Measurements from ENCODE around the gene SELL.
"Not testable (repeated sequence)": the region's sequence is repeated elsewhere in the genome, so short reads cannot be mapped to it uniquely, and the experiment has no call there.

Gene SELL

DNA sequence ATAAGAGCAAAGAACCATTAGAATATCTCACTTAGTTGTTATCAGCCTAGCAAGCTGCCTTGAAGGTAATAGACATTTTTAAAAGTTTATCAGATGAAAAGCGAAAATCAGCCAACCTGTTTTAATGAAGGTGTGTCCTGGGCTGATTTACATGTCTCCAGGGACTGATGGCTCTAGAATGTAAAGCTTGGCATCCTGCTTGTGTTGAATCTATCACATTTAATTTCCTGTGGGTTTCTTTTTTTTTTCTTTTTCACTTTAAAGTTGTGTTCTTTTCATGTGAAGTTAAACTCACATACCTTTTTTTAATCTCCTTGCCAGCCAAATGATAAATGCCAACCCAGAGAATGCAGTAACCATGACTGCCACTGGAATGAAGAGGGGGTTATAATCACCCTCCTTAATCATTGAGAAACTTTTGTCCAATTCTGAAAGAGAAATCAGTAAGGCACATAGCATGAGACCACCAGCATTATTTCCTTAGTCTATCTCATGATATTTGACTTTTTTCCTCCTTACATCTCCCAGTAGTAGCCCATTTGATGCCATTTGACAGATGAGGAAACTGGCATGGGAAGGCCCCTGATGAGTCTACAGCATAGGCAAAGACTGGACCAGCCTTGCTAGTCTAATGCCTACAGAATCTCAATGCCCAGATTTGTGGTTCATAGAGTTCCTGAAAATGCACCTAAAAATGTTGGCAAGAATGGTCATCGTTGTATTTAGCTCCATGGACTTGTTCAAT is 10.0 kb downstream of the SELL start:
- DNase-seq = no peak

DNA sequence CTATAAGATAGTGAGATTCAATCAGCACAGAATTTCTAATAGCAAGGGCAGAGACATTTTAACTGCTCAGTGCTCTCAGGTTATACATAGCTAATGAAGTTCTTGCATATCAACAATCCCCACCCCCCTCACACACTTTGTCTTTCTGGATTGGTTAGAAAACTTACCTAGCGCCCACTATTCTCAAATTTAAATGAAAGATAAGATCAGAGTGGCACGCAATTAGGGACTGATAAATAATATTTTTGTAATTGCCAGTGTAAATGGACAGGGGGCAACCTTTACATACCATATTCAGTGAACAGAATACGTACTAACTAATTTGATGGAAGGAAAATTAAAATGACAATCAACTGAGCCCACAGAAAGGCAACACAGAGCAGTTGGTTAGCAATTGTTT is 11.7 kb downstream of the SELL start:
- no peak for DNase-seq

DNA sequence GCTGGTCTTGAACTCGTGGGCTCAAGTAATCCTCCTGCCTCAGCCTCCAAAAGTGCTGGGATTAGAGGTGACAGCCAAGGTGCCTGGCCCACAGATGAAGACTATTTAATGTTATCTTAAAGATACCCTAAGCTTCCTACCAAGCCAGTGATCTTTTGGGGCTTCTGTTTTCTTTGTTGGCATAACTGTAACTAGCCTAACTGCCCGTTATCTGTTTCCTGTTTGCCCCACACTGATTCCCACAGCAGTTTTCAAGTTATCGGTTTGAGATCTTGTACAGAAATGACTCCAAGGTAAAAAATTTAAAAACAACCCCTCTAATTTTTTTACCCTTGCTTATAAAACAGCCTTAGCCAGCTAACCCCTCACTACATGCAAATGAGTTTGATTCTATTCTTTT is 12.4 kb downstream of the SELL start:
- no peak for DNase-seq

DNA sequence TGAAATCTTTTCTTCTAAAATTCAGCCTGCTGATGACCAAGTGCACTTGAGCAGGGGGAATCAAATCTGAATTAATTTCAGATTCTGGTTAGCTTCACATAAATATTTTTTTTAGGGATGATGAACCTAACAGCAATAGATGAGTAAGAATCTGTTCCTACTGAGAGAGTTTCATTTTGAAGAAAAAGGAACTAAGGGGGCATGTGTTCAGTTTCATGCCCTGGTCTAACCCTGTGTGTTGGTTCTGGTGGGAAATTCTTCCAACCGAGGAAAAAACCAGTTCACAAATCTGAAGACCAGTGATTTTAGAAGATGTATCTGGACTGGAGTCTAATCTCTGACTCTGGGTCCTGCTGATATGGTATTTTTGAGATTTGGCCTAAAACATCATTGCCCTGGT is 13.7 kb downstream of the SELL start:
- no peak for DNase-seq

DNA sequence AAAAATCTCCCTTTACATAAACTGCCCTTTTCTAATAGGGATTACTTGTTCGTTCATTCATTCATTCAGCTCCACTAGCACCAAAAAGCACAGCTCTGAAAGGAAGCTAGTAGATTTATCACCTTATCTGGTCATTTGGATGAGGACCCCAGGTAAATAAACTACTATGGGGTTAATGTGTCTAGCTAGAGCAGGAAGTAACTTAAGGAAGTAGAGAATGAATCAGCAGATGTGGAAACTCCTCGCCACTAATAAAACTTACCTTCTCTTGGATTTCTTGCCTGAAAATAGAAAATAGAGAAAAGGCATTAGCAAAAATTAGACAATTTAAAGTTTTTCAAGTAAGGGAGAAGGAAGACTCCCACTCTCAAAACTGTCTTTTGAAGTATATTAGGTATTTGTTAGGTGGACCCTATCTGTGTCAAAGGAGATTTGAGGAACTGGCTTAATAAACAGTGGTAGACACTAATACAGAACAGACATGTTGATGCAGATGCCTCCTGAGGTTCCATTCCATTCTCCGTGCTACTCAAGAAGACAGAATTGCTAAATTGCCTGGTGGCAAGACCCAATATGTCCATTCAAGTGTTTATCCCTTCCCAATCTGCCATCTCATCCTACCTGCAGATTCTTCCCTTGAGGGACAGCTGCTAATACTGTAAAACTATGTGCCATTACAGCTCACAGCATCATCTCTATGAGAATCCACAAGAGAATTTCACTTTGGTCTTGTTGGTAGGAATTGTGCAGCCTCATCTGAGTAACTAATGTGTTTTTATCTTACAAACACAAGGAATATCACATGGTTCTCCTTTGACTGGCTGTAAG is 14.9 kb downstream of the SELL start:
- DNase-seq = no peak

DNA sequence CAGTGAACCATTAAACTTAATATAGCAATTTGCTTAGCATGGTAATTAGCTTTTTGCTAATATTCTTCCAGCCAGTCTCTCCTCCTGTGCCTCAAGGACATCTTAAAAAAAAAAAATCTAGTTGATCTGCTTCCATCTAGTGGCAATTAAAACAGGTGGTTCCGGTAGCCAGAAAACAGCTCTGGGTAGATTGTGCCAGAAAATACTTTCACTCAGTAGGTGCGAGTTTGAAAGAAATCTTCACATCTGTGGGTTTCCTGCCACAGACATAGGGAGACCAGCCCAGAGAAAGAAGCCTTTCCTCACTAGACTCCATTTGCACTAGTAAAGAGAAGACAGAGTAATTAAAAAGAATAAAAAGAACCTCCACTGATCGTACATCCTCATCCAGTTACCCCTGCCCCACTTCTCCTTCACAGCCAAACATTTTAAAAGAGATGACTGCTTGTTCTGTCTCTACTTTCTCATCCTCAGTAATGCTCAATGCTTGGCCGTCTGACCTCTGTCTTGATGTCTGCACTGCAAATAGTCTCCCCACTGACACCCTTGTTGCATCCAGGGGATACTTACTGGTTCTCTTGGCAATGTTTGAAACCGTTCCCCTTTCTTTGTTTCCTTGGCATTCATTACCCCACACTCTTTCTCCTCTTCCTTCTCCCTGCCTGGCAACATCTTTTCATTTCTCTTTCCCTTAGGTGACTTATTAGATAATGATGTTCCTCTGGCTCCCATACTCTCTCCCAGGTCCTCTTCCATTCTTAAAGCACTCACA is 16.9 kb downstream of the SELL start:
- no peak for DNase-seq

DNA sequence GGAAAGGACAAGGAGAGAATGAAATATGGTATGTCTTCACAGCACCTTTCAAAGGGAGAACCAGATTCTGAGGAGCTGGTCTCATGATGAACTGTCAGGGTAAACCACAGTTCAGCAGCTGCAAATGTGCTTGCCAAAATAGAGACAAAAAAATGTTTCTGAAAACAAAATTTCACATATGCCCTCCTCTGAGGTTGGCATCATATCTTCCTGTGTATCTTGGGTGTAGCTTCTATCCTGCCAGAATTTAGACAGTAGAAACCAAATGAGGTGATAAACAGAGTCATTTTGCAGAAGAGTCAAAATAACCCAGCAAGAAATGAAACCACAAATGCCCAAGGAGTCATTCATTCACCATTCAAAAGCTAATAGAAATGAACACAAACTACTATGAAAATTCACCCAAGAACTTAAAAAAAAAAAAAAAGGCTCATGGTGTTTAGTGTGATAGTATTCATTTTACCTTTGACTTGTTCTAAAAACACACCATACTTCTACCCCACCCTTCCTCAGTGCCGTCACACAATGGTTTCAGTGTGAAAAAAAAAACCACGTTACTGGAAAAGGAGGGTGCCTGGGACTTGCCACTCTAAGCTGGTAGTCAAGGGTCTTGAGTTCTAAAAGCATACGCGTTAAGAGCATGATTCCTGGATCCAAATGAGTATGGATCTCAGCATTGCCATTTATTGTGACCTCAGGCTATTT is 18.5 kb downstream of the SELL start:
- no peak for DNase-seq

DNA sequence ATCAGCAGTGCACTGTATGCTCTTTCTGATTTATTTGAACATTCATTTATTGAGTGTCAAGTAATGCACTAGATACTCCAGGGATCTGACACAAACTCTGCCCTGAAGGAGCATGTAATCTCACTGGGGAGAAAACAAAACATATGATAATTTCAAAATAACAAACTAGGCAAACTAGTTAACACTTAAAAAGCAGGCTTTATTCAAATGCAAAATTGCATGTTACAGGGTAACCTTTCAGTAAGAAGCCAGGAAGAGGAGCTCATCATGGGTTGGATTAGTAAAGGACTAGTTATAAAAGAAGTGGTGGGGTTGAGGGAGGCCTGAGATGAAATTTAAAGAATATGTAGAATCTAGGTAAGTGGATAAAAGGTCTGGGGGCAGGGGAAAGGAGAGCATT is 20.9 kb downstream of the SELL start:
- DNase-seq = no peak

DNA sequence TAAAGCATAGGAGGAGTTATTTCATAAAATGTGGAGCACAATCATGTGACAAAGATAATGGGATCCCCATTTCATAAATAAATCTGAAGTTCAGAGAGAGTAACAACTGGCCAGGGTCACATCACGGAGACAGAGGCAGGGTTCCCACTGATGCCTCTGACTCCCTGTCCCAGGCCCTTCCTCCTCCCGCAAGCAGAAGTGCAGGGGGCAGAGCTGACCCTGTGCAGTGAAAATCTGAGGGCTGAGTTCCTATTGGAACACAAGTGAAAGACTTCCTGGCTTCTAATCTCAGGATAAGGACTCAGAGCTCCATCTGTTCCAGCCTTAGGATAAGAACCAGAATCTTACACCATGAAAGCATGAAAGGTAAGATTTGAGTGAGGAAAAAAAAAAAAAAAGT is 22.0 kb downstream of the SELL start:
- no peak for DNase-seq

DNA sequence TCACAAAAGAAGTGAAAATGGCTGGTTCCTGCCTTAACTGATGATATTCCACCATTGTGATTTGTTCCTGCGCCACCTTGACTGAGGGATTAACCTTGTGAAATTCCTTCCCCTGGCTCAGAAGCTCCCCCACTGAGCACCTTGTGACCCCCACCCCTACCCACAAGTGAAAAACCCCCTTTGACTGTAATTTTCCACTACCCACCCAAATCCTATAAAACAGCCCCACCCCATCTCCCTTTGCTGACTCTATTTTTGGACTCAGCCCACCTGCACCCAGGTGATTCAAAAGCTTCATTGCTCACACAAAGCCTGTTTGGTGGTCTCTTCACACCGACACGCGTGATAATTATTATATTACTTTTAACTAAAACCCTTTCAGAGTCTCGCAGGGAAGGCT is 23.0 kb downstream of the SELL start:
- DNase-seq = not testable (repeated sequence)

DNA sequence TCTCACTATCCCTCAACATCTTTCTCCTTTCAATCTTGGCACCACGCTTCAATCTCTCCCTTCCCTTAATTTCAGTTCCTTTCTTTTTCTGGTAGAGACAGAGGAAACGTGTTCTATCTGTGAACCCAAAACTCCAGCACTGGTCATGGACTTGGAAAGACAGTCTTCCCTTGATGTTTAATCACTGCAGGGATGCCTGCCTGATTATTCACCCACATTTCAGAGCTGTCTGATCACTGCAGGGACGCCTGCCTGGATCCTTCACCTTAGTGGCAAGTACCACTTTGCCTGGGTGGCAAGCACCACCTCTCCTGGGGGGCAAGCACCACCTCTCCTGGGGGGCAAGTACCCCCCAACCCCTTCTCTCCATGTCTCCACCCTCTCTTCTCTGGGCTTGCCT is 27.8 kb downstream of the SELL start:
- DNase-seq = no peak

DNA sequence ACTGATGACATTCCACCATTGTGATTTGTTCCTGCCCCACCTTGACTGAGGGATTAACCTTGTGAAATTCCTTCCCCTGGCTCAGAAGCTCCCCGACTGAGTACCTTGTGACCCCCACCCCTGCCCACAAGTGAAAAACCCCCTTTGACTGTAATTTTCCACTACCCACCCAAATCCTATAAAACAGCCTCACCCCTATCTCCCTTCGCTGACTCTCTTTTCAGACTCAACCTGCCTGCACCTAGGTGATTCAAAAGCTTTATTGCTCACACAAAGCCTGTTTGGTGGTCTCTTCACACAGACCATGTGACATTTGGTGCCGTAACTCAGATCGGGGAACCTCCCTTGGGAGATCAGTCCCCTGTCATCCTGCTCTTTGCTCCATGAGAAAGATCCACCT is 28.3 kb downstream of the SELL start:
- DNase-seq = not testable (repeated sequence)

DNA sequence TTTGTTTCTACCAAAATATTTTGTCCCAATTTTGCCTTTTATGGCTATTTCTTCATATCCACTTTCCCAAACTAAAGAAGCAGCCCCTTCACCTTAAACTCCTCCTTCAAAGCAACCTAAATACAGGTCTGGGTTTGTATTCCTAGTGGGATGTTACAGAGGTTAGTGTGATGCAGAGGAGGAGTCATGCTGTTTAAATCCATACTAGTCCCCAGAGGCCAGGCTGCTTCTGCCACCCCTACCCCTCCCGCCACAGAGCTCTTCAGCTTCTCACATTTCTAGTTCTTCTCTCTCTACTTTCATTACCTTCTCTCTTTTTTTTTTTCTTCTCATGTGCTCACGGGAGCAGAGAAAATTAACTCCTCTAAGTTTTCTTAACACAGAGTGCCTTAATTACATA is 29.3 kb downstream of the SELL start:
- DNase-seq = no peak

DNA sequence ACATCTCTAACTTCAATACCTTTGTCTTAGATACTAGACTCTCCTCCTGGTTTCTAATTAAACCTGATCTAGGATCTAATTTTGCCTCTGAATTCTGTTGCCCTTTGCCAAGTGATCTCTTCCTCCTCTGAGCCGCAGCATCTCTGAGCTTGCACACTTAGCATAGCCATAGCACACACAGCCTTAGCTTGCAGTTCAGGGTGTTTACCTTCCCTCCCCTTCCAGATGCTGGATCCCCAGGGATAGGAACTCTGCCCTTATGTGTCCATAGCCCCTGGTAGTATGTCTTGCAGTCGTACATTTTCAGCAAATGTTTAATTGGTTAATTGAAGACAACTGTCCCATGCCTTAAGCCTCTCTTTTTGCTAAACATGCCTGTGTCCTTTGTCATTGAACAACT is 30.3 kb downstream of the SELL start:
- no peak for DNase-seq

DNA sequence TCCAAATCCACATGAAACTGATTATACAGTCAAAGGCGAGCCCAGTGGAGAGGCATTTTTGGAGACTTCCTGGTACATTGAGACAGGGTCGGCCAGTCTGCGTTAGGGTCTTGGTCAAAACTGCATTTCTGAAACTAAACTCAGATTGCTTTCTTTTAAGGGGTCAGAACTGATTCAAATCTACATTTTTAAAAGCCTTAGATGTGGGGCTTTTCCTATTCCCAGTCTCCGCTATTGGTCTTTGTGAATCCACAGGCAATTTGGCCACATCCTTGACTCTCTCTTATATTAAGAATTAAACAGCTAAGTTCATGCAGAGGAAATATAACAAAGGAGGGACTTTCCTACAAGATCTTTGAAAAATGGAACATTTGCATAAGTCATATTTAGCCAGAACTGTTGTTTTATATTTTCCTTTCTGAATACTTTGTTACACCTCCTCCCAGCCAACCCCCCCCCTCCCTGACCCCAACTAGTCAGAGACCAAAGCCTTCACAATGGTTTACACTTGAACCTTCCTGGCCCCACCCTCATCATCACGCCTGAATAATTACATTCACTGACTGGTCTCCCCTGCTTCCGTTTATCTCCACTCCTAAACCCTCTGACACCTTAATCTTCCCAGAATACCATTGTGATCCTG is 30.9 kb downstream of the SELL start:
- DNase-seq = no peak

DNA sequence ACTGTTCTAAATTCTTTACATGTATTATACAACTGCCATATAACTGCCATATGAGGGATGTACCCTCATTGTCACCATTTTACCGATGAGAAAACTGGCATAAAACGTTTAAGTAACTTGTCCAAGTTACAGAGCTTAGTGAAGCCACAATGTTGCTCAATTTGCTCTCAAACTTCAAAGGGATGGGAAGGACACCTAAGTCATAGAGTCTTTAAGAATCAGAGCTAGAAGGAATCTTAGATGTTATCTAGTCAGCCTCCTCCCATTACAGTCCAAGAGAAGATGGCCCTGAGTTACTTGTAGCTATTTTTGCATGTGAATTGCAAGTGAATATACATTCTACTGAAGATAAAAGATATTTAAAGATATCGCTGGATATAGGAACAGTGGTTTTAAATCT is 31.7 kb downstream of the SELL start:
- DNase-seq = no peak

DNA sequence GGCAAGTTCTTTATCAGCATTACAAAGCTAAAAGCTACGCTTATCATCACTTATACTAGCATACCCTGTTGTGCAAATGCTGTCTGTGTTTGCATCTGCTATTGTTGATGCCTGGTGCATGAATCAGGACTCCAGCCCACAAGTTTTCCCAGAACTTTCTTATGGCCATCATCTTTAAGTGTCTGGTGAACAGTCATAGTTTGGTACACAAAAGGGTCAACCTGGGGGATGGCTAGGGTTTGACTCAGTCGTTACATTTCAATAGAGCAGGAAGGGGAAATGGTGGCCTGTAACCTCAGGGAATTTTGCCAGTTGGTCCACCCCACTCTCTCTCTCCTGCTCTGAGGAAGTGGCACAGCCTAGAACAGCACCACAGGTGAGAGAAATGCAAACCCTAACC is 35.4 kb downstream of the SELL start:
- DNase-seq = no peak

DNA sequence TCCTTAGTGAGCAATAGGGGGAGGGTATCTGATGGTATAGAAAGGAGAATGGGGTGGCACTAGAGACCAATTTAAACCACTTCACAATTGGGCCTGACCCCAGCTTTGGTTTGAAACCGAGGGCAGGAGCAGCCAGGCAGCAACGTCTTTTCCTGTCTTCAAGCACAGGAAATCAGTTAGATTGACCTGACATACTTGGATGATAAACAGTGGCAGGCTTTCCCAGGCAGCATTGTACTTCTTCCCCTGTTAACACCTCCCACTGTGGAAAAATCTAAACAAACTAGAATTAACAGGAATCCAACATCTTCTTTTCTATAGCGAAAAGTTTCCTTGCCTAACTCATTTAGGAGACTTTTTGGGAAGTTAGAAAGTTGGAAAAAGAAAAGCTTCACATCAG is 40.6 kb downstream of the SELL start:
- no peak for DNase-seq

DNA sequence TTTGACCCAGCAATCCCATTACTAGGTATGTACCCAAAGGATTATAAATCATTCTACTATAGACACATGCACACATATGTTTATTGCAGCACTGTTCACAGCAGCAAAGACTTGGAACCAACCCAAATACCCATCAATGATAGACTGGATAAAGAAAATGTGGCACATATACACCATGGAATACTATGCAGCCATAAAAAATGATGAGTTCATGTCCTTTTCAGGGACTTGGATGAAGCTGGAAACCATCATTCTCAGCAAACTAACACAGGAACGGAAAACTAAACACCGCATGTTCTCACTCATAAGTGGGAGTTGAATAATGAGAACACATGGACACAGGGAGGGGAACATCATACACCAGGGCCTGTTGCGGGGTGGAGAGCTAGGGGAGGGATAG is 41.2 kb downstream of the SELL start:
- not testable (repeated sequence) for DNase-seq

DNA sequence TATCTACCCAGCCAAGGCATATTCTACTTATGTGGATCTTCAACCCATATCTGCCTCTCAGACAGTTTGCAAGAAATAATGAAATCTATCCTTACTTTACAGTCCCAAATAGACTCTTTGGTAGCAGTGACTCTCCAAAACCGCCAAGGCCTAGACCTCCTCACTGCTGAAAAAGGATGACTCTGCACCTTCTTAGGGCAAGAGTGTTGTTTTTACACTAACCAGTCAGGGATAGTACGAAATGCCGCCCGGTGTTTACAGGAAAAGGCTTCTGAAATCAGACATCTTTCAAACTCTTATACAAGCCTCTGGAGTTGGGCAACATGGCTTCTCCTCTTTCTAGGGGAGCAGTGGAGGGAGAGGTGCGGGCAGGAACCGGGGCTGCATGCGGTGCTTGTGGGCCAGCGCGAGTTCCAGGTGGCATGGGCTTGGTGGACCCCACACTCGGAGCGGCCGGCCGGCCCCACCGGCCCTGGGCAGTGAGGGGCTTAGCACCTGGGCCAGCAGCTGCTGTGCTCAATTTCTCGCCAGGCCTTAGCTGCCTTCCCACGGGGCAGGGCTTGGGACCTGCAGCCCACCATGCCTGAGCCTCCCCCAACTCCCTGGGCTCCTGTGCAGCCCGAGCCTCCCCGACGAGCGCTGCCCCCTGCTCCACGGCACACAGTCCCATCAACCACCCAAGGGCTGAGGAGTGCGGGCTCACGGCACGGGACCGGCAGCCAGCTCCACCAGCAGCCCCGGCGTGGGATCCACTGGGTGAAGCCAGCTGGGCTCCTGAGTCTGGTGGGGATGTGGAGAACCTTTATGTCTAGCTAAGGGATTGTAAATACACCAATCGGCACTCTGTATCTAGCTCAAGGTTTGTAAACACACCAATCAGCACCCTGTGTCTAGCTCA is 43.5 kb downstream of the SELL start:
- DNase-seq = not testable (repeated sequence)

DNA sequence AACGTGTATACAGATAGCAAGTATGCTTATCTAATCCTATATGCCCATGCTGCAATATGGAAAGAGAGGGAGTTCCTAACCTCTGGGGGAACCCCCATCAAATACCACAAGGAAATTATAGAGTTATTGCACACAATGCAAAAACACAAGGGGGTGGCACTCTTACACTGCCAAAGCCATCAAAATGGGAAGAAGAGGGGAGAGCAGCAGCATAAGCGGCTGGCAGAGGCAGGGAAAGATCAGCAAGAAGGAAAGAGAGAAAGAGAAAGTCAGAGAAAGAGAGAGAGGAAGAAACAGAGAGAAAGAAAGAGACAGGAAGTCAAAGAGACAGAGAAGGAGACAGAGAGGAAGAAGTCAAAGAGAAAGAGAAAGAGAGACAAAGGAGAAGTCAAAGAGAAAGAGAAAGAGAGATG is 44.2 kb downstream of the SELL start:
- DNase-seq = not testable (repeated sequence)

Data from activated CD4-positive, alpha-beta T cell treated with anti-CD3 and anti-CD28 coated beads for 1 hour (primary cell).